HepG2 (cell line): ENCODE results near the gene RIPK3. TPM values are rescaled to one million over a fixed set of nuclear protein-coding genes. Genes with fewer than 3 reads are reported as not detected.

ENCODE experiments used
- ATAC-seq: fragments of 200-7000 bp; cut with Tn5 transposase; 3 replicates; pipeline ENCODE4 v1.9.1; 2020; ENCODE audit warnings: mild to moderate bottlenecking, moderate library complexity
- BruUV-seq: library from RNA; stranded (reverse); fragments of 400-500 nt; replicated peaks from 2 replicates; lab custom pipeline; 2021; lab: Mats Ljungman, UMichigan
- CTCF ChIA-PET: fragments of 300-600 bp; formaldehyde crosslinking; extraction: SDS; loops from one replicate; lab custom pipeline; 2021; ENCODE audit warnings: low total read pairs, inconsistent platforms, low intra/inter-chr PET ratio; lab: Yijun Ruan, JAX
- POLR2A ChIA-PET: fragments of 350-600 bp; sonication (Branson Sonifier 250); formaldehyde crosslinking; loops from one replicate; lab custom pipeline; 2020; ENCODE audit warnings: antibody characterized with exemption, inconsistent platforms; lab: Yijun Ruan, JAX
- DNase-seq: peaks from one replicate; pipeline ENCODE4 v3.0.0-alpha.2; 2015; ENCODE audit warnings: low spot score
- FAIRE-seq: peaks from 3 replicates; lab custom pipeline; 2011; peaks lifted over from hg19 to GRCh38; lab: Jason Lieb, UNC
- H2AFZ ChIP-seq: one replicate; pipeline ENCODE4 v1.6.1; 2011; ENCODE audit warnings: low read length, inconsistent platforms
- H3K27ac ChIP-seq: fragments of 300-600 bp; 3 replicates; pipeline ENCODE4 v1.8.0; 2011; ENCODE audit warnings: mixed run types, mild to moderate bottlenecking, mixed read lengths, low read length, inconsistent platforms; ENCODE audit not compliant: insufficient read depth; ENCODE audit errors: extremely low read length
- H3K27me3 ChIP-seq, 2 experiments: fragments of 200-600 bp in 1 of 2; 2 replicates in 1 of 2; 3 replicates in 1 of 2; pipeline versions ENCODE4 v1.6.0 to v1.8.0; 2011; ENCODE audit warnings: low read length in 2 of 2, mild to moderate bottlenecking in 2 of 2, moderate library complexity in 2 of 2, inconsistent platforms in 1 of 2; ENCODE audit not compliant: insufficient read depth in 2 of 2, control insufficient read depth in 1 of 2
- H3K36me3 ChIP-seq, 2 experiments: fragments of 200-600 bp in 1 of 2; replicated peaks in 1 of 2; 2 replicates in 1 of 2; 3 replicates in 1 of 2; pipeline versions ENCODE4 v1.5.1 to v1.8.0; 2011; ENCODE audit warnings: low read length in 2 of 2, inconsistent platforms in 1 of 2; ENCODE audit not compliant: insufficient read depth in 2 of 2, control insufficient read depth in 1 of 2
- H3K4me1 ChIP-seq: 2 replicates; pipeline ENCODE4 v1.5.1; 2012; ENCODE audit warnings: low read length, inconsistent platforms; ENCODE audit not compliant: insufficient read depth
- H3K4me2 ChIP-seq: 2 replicates; pipeline ENCODE4 v1.6.0; 2011; ENCODE audit warnings: low read depth, low read length, inconsistent platforms
- H3K4me3 ChIP-seq, 3 experiments: fragments of 200-600 bp in 1 of 3; sonication (generic), shearing (Covaris generic) in 1 of 3; replicated peaks in 1 of 3; 2 replicates each; pipeline ENCODE4 v1.5.1; 2011 to 2016; ENCODE audit warnings: low read length in 3 of 3, inconsistent platforms in 2 of 3, low read depth in 2 of 3, mild to moderate bottlenecking in 2 of 3, control low read depth in 1 of 3, mixed read lengths in 1 of 3; ENCODE audit not compliant: insufficient read depth in 1 of 3
- H3K79me2 ChIP-seq: one replicate; pipeline ENCODE4 v1.6.1; 2011; ENCODE audit warnings: low read length, inconsistent platforms; ENCODE audit not compliant: insufficient read depth
- H3K9ac ChIP-seq: 2 replicates; pipeline ENCODE4 v1.6.0; 2011; ENCODE audit warnings: mild to moderate bottlenecking, low read depth, low read length, inconsistent platforms; ENCODE audit not compliant: insufficient read depth
- H3K9me3 ChIP-seq: 2 replicates; pipeline ENCODE4 v1.5.1; 2012; ENCODE audit warnings: mild to moderate bottlenecking, low read length
- H4K20me1 ChIP-seq: 2 replicates; pipeline ENCODE4 v1.6.0; 2011; ENCODE audit warnings: inconsistent platforms, mild to moderate bottlenecking, low read length, moderate library complexity; ENCODE audit not compliant: insufficient read depth
- FOXK1 ChIP-seq: sonication (generic); formaldehyde crosslinking; IDR thresholded peaks from 2 replicates; pipeline ENCODE4 v1.4.0; 2020; ENCODE audit warnings: low read depth, missing genetic modification reagents, borderline replicate concordance
- GABPA ChIP-seq, 2 experiments: IDR thresholded peaks; 2 replicates each; pipeline ENCODE4 v1.6.1; 2011 to 2016; ENCODE audit warnings: low read depth in 2 of 2, low read length in 1 of 2, missing biosample characterization in 1 of 2, missing genetic modification characterization in 1 of 2
- MAFK ChIP-seq, 2 experiments: IDR thresholded peaks in 1 of 2; conservative IDR thresholded peaks in 1 of 2; 2 replicates each; pipeline ENCODE4 v1.6.1; 2011; ENCODE audit warnings: improper control_type of control experiment in 2 of 2, low read length in 2 of 2
- MED13 ChIP-seq: sonication (generic); formaldehyde crosslinking; IDR thresholded peaks from 2 replicates; pipeline ENCODE4 v1.5.0; 2020; ENCODE audit warnings: missing genetic modification reagents
- MTA1 ChIP-seq: sonication (generic); formaldehyde crosslinking; IDR thresholded peaks from 2 replicates; pipeline ENCODE4 v1.4.0; 2020; ENCODE audit warnings: missing genetic modification reagents, mild to moderate bottlenecking, borderline replicate concordance
- RFX5 ChIP-seq: IDR thresholded peaks from 2 replicates; pipeline ENCODE4 v1.6.1; 2011; ENCODE audit warnings: low read depth, low read length, improper control_type of control experiment
- SIX4 ChIP-seq: sonication (generic); formaldehyde crosslinking; IDR thresholded peaks from 2 replicates; pipeline ENCODE4 v1.4.0; 2020; ENCODE audit warnings: missing genetic modification reagents
- ZNF44 ChIP-seq: sonication (generic); formaldehyde crosslinking; IDR thresholded peaks from 2 replicates; pipeline ENCODE4 v1.5.1; 2020; ENCODE audit warnings: mild to moderate bottlenecking, missing genetic modification reagents
- ZNF816 ChIP-seq: sonication (generic); formaldehyde crosslinking; IDR thresholded peaks from 2 replicates; pipeline ENCODE4 v1.8.0; 2022; ENCODE audit warnings: missing genetic modification reagents, mild to moderate bottlenecking, borderline replicate concordance
- ZNF891 ChIP-seq: sonication (generic); formaldehyde crosslinking; IDR thresholded peaks from 2 replicates; pipeline ENCODE4 v1.5.0; 2020; ENCODE audit warnings: mild to moderate bottlenecking, missing genetic modification reagents
- WGBS: methylation state at CpG from one replicate; pipeline ENCODE4 v1.1.6; 2017; ENCODE audit warnings: low lambda C conversion rate; 5-methylcytosine and 5-hydroxymethylcytosine counted together
- in situ Hi-C: cut with HindIII; loops from 2 replicates; pipeline ENCODE4 v1.10.0; 2017; ENCODE audit warnings: low pct_unique_long_range_greater_than_20kb; ENCODE audit not compliant: extremely low pct_ligation_motif_present
- intact Hi-C: fragments of 100-400 bp; cut with micrococcal nuclease; formaldehyde crosslinking; loops from one replicate; pipeline ENCODE4 v1.10.0; 2022; ENCODE audit not compliant: unreplicated experiment
- polyA plus RNA-seq, 8 experiments: library from polyadenylated mRNA; depleted of rRNA in 3 of 8; stranded (reverse) in 7 of 8; unstranded in 1 of 8; fragments of >200 nt; fragmentation: Illumina TruSeq in 4 of 8; extraction: Trizol in 4 of 8; gene quantifications; 2 replicates each; pipeline versions ENCODE4 v1.2.1 to v1.2.3, GENCODE V29; 2011 to 2016; ENCODE audit warnings: low read depth in 4 of 8, missing spikeins in 1 of 8, mixed read lengths in 1 of 8; ENCODE audit not compliant: insufficient read depth in 1 of 8
- total RNA-seq, 5 experiments: library from RNA; depleted of rRNA; stranded (reverse); fragments of >200 nt; fragmentation: Illumina TruSeq; extraction: Trizol; gene quantifications; 2 replicates each; pipeline ENCODE4 v1.2.3, GENCODE V29; 2016; ENCODE audit warnings: low read depth in 1 of 5
- TF ChIP-seq, protein P1 (sequence below): sonication (generic); formaldehyde crosslinking; IDR thresholded peaks from 2 replicates; pipeline ENCODE4 v1.4.0; 2020; ENCODE audit warnings: missing genetic modification reagents
- TF ChIP-seq, protein P2 (sequence below): sonication (generic); formaldehyde crosslinking; IDR thresholded peaks from 2 replicates; pipeline ENCODE4 v1.9.0; 2022; ENCODE audit warnings: low read depth, missing genetic modification reagents
- TF ChIP-seq, protein P3 (sequence below), 2 experiments: sonication (generic) in 1 of 2; formaldehyde crosslinking in 1 of 2; IDR thresholded peaks; 2 replicates each; pipeline versions ENCODE4 v1.4.0 to v1.6.1; 2018 to 2020; ENCODE audit warnings: missing genetic modification reagents in 2 of 2, borderline replicate concordance in 1 of 2, low read depth in 1 of 2, mild to moderate bottlenecking in 1 of 2, missing biosample characterization in 1 of 2
- TF ChIP-seq, protein P4 (sequence below): sonication (generic); formaldehyde crosslinking; IDR thresholded peaks from 2 replicates; pipeline ENCODE4 v1.8.0; 2022; ENCODE audit warnings: missing genetic modification reagents, mild to moderate bottlenecking, inconsistent platforms, borderline replicate concordance
- TF ChIP-seq, protein P5 (sequence below): sonication (generic); formaldehyde crosslinking; IDR thresholded peaks from 2 replicates; pipeline ENCODE4 v1.4.0; 2020; ENCODE audit warnings: mild to moderate bottlenecking, missing genetic modification reagents

The RIPK3 gene
- total and polyA plus RNA-seq, 2 of the 13 experiments (the other 11 are each of a cell fraction or from before 2014, with no cell fraction given) = not detected

DNA sequence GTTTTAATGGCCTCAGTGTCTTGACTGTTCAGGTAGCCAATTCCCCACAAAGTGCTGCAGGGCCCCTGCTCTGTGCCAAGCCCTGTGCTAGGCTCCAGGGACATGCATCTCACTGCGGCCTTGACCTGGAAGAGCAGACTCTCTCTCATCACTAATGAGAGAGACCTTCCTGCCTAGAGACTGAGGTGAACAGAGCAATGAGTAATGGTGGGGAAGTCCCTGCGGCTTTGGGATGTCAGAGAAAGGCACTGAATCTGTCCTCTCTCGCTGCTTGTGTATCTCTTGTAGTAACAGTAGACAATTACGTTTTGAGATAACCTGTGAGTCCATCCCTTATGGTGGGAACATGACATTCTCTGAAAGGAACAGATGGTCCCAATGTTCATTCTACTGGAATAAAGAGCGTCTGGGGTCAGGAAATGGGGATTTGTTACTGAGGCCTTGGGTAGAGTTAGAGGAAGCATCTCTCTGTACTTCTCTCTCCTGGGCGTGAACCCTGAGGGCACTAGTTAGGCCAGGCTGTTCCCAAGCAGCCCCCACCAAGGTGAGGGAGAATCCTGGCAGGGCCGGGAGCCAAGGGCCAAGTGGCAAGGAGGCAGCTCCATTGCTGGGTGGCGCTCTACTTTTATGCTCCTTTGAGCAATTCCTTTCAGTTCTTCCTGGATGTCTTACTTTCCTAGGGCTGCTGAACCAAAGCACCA is 41.7 kb upstream of the RIPK3 start:
- POLR2A ChIA-PET = no interaction called here
- FAIRE-seq = no peak
- no peaks in the 10 kb centered on the region for H3K36me3 ChIP-seq
- H3K27ac ChIP-seq = no peak overlapping the region
- peaks cover 7 to 53% of the 10 kb centered on the region in 2 experiments; a peak in 4 of 5 replicates for H3K27me3 ChIP-seq
- DNase-seq = no peak
- ATAC-seq = no peak
- in situ Hi-C loops = no loop called here
- H3K9ac ChIP-seq = no peak overlapping the region
- CTCF ChIA-PET = no interaction called here
- peaks cover 19% of the 10 kb centered on the region for H3K4me1 ChIP-seq
- no TSS peak for BruUV-seq
- H3K4me3 ChIP-seq = no peak overlapping the region
- no peaks in the 10 kb centered on the region for H4K20me1 ChIP-seq
- WGBS = 28% methylated on average over 8 of the region's 8 CpGs
- H3K79me2 ChIP-seq = no peaks in the 10 kb centered on the region
- intact Hi-C loops = no loop called here
- no peak overlapping the region for H2AFZ ChIP-seq
- H3K4me2 ChIP-seq = no peak overlapping the region
- no peak for TF ChIP-seq RFX5
- TF ChIP-seq, protein P1, sequence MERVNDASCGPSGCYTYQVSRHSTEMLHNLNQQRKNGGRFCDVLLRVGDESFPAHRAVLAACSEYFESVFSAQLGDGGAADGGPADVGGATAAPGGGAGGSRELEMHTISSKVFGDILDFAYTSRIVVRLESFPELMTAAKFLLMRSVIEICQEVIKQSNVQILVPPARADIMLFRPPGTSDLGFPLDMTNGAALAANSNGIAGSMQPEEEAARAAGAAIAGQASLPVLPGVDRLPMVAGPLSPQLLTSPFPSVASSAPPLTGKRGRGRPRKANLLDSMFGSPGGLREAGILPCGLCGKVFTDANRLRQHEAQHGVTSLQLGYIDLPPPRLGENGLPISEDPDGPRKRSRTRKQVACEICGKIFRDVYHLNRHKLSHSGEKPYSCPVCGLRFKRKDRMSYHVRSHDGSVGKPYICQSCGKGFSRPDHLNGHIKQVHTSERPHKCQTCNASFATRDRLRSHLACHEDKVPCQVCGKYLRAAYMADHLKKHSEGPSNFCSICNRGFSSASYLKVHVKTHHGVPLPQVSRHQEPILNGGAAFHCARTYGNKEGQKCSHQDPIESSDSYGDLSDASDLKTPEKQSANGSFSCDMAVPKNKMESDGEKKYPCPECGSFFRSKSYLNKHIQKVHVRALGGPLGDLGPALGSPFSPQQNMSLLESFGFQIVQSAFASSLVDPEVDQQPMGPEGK (CRISPR knock-in tag) = no peak
- TF ChIP-seq MTA1 (CRISPR knock-in tag) = no peak
- TF ChIP-seq, protein P2, sequence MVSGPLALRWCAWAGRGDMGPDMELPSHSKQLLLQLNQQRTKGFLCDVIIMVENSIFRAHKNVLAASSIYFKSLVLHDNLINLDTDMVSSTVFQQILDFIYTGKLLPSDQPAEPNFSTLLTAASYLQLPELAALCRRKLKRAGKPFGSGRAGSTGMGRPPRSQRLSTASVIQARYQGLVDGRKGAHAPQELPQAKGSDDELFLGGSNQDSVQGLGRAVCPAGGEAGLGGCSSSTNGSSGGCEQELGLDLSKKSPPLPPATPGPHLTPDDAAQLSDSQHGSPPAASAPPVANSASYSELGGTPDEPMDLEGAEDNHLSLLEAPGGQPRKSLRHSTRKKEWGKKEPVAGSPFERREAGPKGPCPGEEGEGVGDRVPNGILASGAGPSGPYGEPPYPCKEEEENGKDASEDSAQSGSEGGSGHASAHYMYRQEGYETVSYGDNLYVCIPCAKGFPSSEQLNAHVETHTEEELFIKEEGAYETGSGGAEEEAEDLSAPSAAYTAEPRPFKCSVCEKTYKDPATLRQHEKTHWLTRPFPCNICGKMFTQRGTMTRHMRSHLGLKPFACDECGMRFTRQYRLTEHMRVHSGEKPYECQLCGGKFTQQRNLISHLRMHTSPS = 0 out of 2 replicates have a peak, but pooled peaks have one; percentile 32
- 0 out of 2 replicates have a peak, but pooled peaks have one; percentile 30 for TF ChIP-seq ZNF891 (CRISPR knock-in tag)
- TF ChIP-seq MED13 (CRISPR knock-in tag) = no peak
- TF ChIP-seq ZNF44 (CRISPR knock-in tag) = no peak
- TF ChIP-seq, protein P3, sequence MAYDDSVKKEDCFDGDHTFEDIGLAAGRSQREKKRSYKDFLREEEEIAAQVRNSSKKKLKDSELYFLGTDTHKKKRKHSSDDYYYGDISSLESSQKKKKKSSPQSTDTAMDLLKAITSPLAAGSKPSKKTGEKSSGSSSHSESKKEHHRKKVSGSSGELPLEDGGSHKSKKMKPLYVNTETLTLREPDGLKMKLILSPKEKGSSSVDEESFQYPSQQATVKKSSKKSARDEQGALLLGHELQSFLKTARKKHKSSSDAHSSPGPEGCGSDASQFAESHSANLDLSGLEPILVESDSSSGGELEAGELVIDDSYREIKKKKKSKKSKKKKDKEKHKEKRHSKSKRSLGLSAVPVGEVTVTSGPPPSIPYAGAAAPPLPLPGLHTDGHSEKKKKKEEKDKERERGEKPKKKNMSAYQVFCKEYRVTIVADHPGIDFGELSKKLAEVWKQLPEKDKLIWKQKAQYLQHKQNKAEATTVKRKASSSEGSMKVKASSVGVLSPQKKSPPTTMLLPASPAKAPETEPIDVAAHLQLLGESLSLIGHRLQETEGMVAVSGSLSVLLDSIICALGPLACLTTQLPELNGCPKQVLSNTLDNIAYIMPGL (CRISPR knock-in tag; IDR thresholded peaks at IDR 0.05; ENCODE audit: borderline replicate concordance in 1 of 2, low read depth in 1 of 2) = no peak
- TF ChIP-seq, protein P4, sequence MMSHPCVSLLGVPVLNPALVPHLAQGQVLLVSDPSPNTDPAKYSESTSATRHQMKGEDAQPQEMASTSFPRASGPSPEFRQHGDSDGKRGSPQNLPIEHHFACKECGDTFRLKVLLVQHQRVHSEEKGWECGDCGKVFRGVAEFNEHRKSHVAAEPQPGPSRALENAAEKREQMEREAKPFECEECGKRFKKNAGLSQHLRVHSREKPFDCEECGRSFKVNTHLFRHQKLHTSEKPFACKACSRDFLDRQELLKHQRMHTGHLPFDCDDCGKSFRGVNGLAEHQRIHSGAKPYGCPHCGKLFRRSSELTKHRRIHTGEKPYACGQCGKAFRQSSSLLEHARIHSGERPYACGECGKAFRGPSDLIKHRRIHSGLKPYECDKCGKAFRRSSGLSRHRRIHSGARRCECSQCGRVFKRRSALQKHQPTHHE (CRISPR knock-in tag) = no peak
- no peak for TF ChIP-seq SIX4
- TF ChIP-seq, protein P5, sequence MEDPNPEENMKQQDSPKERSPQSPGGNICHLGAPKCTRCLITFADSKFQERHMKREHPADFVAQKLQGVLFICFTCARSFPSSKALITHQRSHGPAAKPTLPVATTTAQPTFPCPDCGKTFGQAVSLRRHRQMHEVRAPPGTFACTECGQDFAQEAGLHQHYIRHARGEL (CRISPR knock-in tag) = no peak
- TF ChIP-seq MAFK (conservative IDR thresholded peaks at IDR 0.05 in 1 of 2, IDR thresholded peaks at IDR 0.05 in 1 of 2; ENCODE audit: low read length in 2 of 2) = no peak
- peak; percentile 24; the same call in 1 of the 2 replicates for TF ChIP-seq GABPA (IDR thresholded peaks at IDR 0.05; ENCODE audit: low read depth, low read length)
- no peak for TF ChIP-seq GABPA (CRISPR knock-in tag; IDR thresholded peaks at IDR 0.05; ENCODE audit: low read depth)
- TF ChIP-seq ZNF816 (CRISPR knock-in tag) = no peak
- TF ChIP-seq FOXK1 (CRISPR knock-in tag) = no peak
- H3K9me3 ChIP-seq = no peaks in the 10 kb centered on the region
